Sigmoid colon (tissue), 4 donors: ENCODE results near the gene THOC6.

Experiments
- CTCF ChIP-seq, 4 experiments: fragments of 450-650 bp in 3 of 4; fragments of 200-600 bp in 1 of 4; IDR thresholded peaks; one replicate each; pipeline ENCODE4 v1.5.1; 2016 to 2019; ENCODE audit warnings: antibody characterized with exemption in 4 of 4, mild to moderate bottlenecking in 3 of 4, moderate library complexity in 2 of 4
- EP300 ChIP-seq, 4 donors: sonication (generic); formaldehyde crosslinking; IDR thresholded peaks; one replicate each; pipeline ENCODE4 v1.6.1; 2017; ENCODE audit warnings: antibody characterized with exemption in 4 of 4
- POLR2A ChIP-seq, 2 donors: fragments of 450-650 bp; IDR thresholded peaks; one replicate each; pipeline ENCODE4 v1.6.1; 2016; ENCODE audit warnings: antibody characterized with exemption in 2 of 2, mild to moderate bottlenecking in 2 of 2, moderate library complexity in 2 of 2
- POLR2AphosphoS5 ChIP-seq, 4 donors: sonication (generic); formaldehyde crosslinking; IDR thresholded peaks; one replicate each; pipeline ENCODE4 v1.6.1; 2017; ENCODE audit warnings: antibody characterized with exemption in 4 of 4

DNA sequence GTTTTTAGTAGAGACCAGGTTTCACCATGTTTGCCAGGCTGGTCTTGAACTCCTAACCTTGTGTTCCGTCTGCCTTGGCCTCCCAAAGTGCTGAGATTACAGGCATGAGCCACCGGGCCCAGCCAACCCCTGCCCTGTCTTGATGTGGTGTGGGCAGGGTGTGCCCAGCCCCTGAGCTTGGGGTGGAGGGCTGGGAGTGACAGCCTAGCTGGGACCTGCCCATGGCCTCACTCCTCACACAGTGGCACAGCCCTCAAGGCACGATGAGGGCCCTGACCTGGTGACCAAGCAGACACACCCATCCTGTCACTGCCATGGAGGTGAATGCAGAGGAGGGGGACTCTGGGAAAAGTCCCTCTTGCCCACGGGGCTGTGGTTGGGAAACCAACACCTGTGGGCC, 44.7 kb downstream of the THOC6 start:
- no peak for TF ChIP-seq CTCF (IDR thresholded peaks at IDR 0.05)
- TF ChIP-seq POLR2A (IDR thresholded peaks at IDR 0.05): no peak
- no peak for TF ChIP-seq POLR2AphosphoS5 (IDR thresholded peaks at IDR 0.05)
- no peak for TF ChIP-seq EP300 (IDR thresholded peaks at IDR 0.05)
